Astrocyte (in vitro differentiated cells and primary cell): ENCODE data around the gene TPPP2. TPM values are rescaled to one million over a fixed set of nuclear protein-coding genes. Genes with fewer than 3 reads are reported as not detected.
A peak's percentile ranks its signal among the peaks of the same experiment; 100 is the strongest.

Source experiments
- DNase-seq: peaks from one replicate; pipeline ENCODE4 v3.0.0-alpha.2; 2010; ENCODE audit warnings: low read depth
- FAIRE-seq: peaks from 2 replicates; lab custom pipeline; 2011; peaks lifted over from hg19 to GRCh38; lab: Jason Lieb, UNC
- H2AFZ ChIP-seq: 2 replicates; pipeline ENCODE4 v1.6.0; 2012; ENCODE audit warnings: low read depth, low read length, inconsistent platforms
- H3K27ac ChIP-seq: 2 replicates; pipeline ENCODE4 v1.5.1; 2011; ENCODE audit warnings: low read depth, low read length, inconsistent platforms
- H3K27me3 ChIP-seq: 2 replicates; pipeline ENCODE4 v1.6.0; 2011; ENCODE audit warnings: low read length, inconsistent platforms; ENCODE audit not compliant: insufficient read depth
- H3K36me3 ChIP-seq: 2 replicates; pipeline ENCODE4 v1.5.1; 2011; ENCODE audit warnings: low read length, inconsistent platforms; ENCODE audit not compliant: insufficient read depth
- H3K4me1 ChIP-seq: 2 replicates; pipeline ENCODE4 v1.5.1; 2011; ENCODE audit warnings: low read length, inconsistent platforms; ENCODE audit not compliant: insufficient read depth
- H3K4me2 ChIP-seq: 2 replicates; pipeline ENCODE4 v1.6.0; 2012; ENCODE audit warnings: low read length, inconsistent platforms
- H3K4me3 ChIP-seq: 2 replicates; pipeline ENCODE4 v1.5.1; 2011; ENCODE audit warnings: low read depth, mild to moderate bottlenecking, low read length, inconsistent platforms; ENCODE audit not compliant: insufficient read depth
- H3K79me2 ChIP-seq: 2 replicates; pipeline ENCODE4 v1.6.0; 2012; ENCODE audit warnings: mild to moderate bottlenecking, low read length, inconsistent platforms; ENCODE audit not compliant: insufficient read depth
- H3K9ac ChIP-seq: 2 replicates; pipeline ENCODE4 v1.6.0; 2012; ENCODE audit warnings: mild to moderate bottlenecking, low read length, inconsistent platforms
- H3K9me3 ChIP-seq: 2 replicates; pipeline ENCODE4 v1.5.1; 2012; ENCODE audit warnings: low read depth, mild to moderate bottlenecking, low read length, inconsistent platforms; ENCODE audit not compliant: insufficient read depth
- H4K20me1 ChIP-seq: 2 replicates; pipeline ENCODE4 v1.6.0; 2012; ENCODE audit warnings: low read length, inconsistent platforms; ENCODE audit not compliant: insufficient read depth
- H3K27ac Mint-ChIP-seq: one replicate; pipeline ENCODE4 v1.8.0; 2021; ENCODE audit warnings: mild to moderate bottlenecking, mixed read lengths; ENCODE audit not compliant: unreplicated experiment
- H3K27me3 Mint-ChIP-seq: one replicate; pipeline ENCODE4 v1.8.0; 2021; ENCODE audit warnings: low read depth, mixed read lengths; ENCODE audit not compliant: unreplicated experiment
- H3K36me3 Mint-ChIP-seq: one replicate; pipeline ENCODE4 v1.8.0; 2021; ENCODE audit warnings: low read depth, mixed read lengths; ENCODE audit not compliant: unreplicated experiment
- H3K4me1 Mint-ChIP-seq: one replicate; pipeline ENCODE4 v1.8.0; 2021; ENCODE audit warnings: low read depth, mixed read lengths; ENCODE audit not compliant: unreplicated experiment
- H3K4me3 Mint-ChIP-seq: one replicate; pipeline ENCODE4 v1.8.0; 2021; ENCODE audit warnings: mild to moderate bottlenecking, moderate library complexity, mixed read lengths; ENCODE audit not compliant: unreplicated experiment
- H3K9me3 Mint-ChIP-seq: one replicate; pipeline ENCODE4 v1.8.0; 2021; ENCODE audit warnings: mild to moderate bottlenecking, mixed read lengths; ENCODE audit not compliant: unreplicated experiment
- CTCF ChIP-seq: IDR thresholded peaks from 2 replicates; pipeline ENCODE4 v1.5.1; 2011; ENCODE audit warnings: low read depth, mild to moderate bottlenecking, inconsistent platforms, low read length, moderate library complexity; ENCODE audit not compliant: insufficient read depth
- EZH2 ChIP-seq: IDR thresholded peaks from 2 replicates; pipeline ENCODE4 v1.6.1; 2012; ENCODE audit warnings: mild to moderate bottlenecking, low read length, inconsistent platforms; ENCODE audit not compliant: insufficient read depth
- total RNA-seq: library from RNA; stranded (reverse); gene quantifications from 2 replicates; pipeline ENCODE4 v1.2.1, GENCODE V29; 2021

The TPPP2 gene
- total RNA-seq, 1 donor from 2014 or later = not detected

GRCh38 chr14:20989787-20990600, 40.0 kb upstream of the TPPP2 start, which contains the start of gene METTL17:
TSS of gene METTL17 (plus strand) at chr14:20989980. CDS start at chr14:20990003, 23 bp downstream.
- H3K4me1 ChIP-seq = peaks cover 23% of the 10 kb centered on the region
- H3K79me2 ChIP-seq = peaks cover 27% of the 10 kb centered on the region
- H3K4me2 ChIP-seq = peak within 1 kb of the TSS; percentile 86
- Mint-ChIP-seq H3K4me3 (peak within 1 kb of the TSS; percentile 97), H3K4me1 (peaks cover 33% of the 10 kb centered on the region), H3K27me3 (no peaks in the 10 kb centered on the region), H3K36me3 (peaks cover 6% of the 10 kb centered on the region), H3K27ac (peak within 1 kb of the TSS; percentile 78), H3K9me3 (no peaks in the 10 kb centered on the region)
- FAIRE-seq (no peak), DNase-seq (peak; percentile 97)
- TF ChIP-seq EZH2 (no peak), CTCF (peak; percentile 34)
- H3K36me3 ChIP-seq = peaks cover 24% of the 10 kb centered on the region
- H3K27ac ChIP-seq = peak within 1 kb of the TSS; percentile 72
- no peaks in the 10 kb centered on the region for H3K9me3 ChIP-seq
- peak within 1 kb of the TSS; percentile 91 for H2AFZ ChIP-seq
- peaks cover 18% of the 10 kb centered on the region for H4K20me1 ChIP-seq
- H3K27me3 ChIP-seq = no peaks in the 10 kb centered on the region
- H3K4me3 ChIP-seq = peak within 1 kb of the TSS; percentile 90
- peak within 1 kb of the TSS; percentile 82 for H3K9ac ChIP-seq

GRCh38 chr14:20996521-20996920, 33.5 kb upstream of the TPPP2 start:
- no peak for FAIRE-seq
- peaks cover 15% of the 10 kb centered on the region for H3K36me3 Mint-ChIP-seq
- H3K36me3 ChIP-seq = peaks cover 36% of the 10 kb centered on the region

More at GRCh38 chr14:20996521-20996920, 33.5 kb upstream of the TPPP2 start:
- H3K27me3 Mint-ChIP-seq = no peaks in the 10 kb centered on the region
- no peaks in the 10 kb centered on the region for H3K27me3 ChIP-seq
- H2AFZ ChIP-seq = no peak overlapping the region
- no peak overlapping the region for H3K4me2 ChIP-seq
- H3K9me3 Mint-ChIP-seq = no peaks in the 10 kb centered on the region
- no peak overlapping the region for H3K9ac ChIP-seq
- no peak overlapping the region for H3K27ac Mint-ChIP-seq
- H3K27ac ChIP-seq = no peak overlapping the region
- TF ChIP-seq CTCF (no peak), EZH2 (no peak)
- H4K20me1 ChIP-seq = peaks cover 10% of the 10 kb centered on the region
- H3K4me3 Mint-ChIP-seq = no peak overlapping the region
- peaks cover 14% of the 10 kb centered on the region for H3K4me1 Mint-ChIP-seq
- no peak for DNase-seq
- peaks cover 7% of the 10 kb centered on the region for H3K4me1 ChIP-seq
- peaks cover 9% of the 10 kb centered on the region for H3K79me2 ChIP-seq
- no peaks in the 10 kb centered on the region for H3K9me3 ChIP-seq
- no peak overlapping the region for H3K4me3 ChIP-seq
